PC-9 (cell line): ENCODE data around the gene ABCG5. TPM values are rescaled to one million over a fixed set of nuclear protein-coding genes. Genes with fewer than 3 reads are reported as not detected.

Experiments used
- BruUV-seq: library from RNA; stranded (reverse); fragments of 400-500 nt; replicated peaks from 2 replicates; lab custom pipeline; 2021; lab: Mats Ljungman, UMichigan
- CTCF ChIA-PET: fragments of 300-600 bp; sonication (Branson Sonifier 250); formaldehyde crosslinking; loops from one replicate; lab custom pipeline; 2022; ENCODE audit warnings: antibody characterized with exemption; lab: Charles Lee
- POLR2A ChIA-PET: fragments of 300-600 bp; sonication (Branson Sonifier 250); formaldehyde crosslinking; loops from one replicate; lab custom pipeline; 2022; ENCODE audit warnings: antibody characterized with exemption; ENCODE audit not compliant: unreplicated experiment; lab: Charles Lee
- DNase-seq, 2 experiments: peaks; one replicate each; pipeline versions ENCODE4 v3.0.0 to v3.0.0-alpha.2; 2015 to 2022; ENCODE audit warnings: mixed read lengths in 1 of 2
- H2AFZ ChIP-seq: fragments of 200-600 bp; sonication (generic); 2 replicates; pipeline ENCODE4 v1.8.1; 2017; ENCODE audit warnings: antibody characterized with exemption
- H3F3A ChIP-seq: fragments of 200-600 bp; sonication (generic); 2 replicates; pipeline ENCODE4 v1.8.1; 2017; ENCODE audit warnings: antibody characterized with exemption, mild to moderate bottlenecking, low read depth; ENCODE audit not compliant: insufficient read depth
- H3K27ac ChIP-seq: fragments of 200-600 bp; sonication (generic); 2 replicates; pipeline ENCODE4 v1.6.1; 2016; ENCODE audit warnings: mixed run types
- H3K27me3 ChIP-seq: fragments of 200-600 bp; sonication (generic); 2 replicates; pipeline ENCODE4 v1.6.1; 2016; ENCODE audit warnings: low read depth, mixed run types; ENCODE audit not compliant: insufficient read depth
- H3K36me3 ChIP-seq: fragments of 200-600 bp; sonication (generic); 2 replicates; pipeline ENCODE4 v1.6.1; 2016; ENCODE audit warnings: low read depth, mixed run types
- H3K4me1 ChIP-seq: fragments of 200-600 bp; sonication (generic); replicated peaks from 2 replicates; pipeline ENCODE4 v1.6.1; 2016; ENCODE audit warnings: mixed run types; ENCODE audit not compliant: insufficient read depth
- H3K4me2 ChIP-seq: fragments of 200-600 bp; sonication (generic); 2 replicates; pipeline ENCODE4 v1.6.1; 2017; ENCODE audit warnings: mixed run types
- H3K4me3 ChIP-seq: fragments of 200-600 bp; sonication (generic); 2 replicates; pipeline ENCODE4 v1.6.1; 2016; ENCODE audit warnings: mixed run types
- H3K79me2 ChIP-seq: fragments of 200-600 bp; sonication (generic); 2 replicates; pipeline ENCODE4 v1.6.1; 2017; ENCODE audit warnings: low read depth, mixed run types
- H3K9me2 ChIP-seq: fragments of 200-600 bp; sonication (generic); 2 replicates; pipeline ENCODE4 v1.8.1; 2017; ENCODE audit warnings: mild to moderate bottlenecking; ENCODE audit not compliant: insufficient read depth
- H3K9me3 ChIP-seq: fragments of 200-600 bp; sonication (generic); 2 replicates; pipeline ENCODE4 v1.8.1; 2016; ENCODE audit warnings: low read depth; ENCODE audit not compliant: insufficient read depth
- H4K20me1 ChIP-seq: fragments of 200-600 bp; sonication (generic); 2 replicates; pipeline ENCODE4 v1.8.1; 2017; ENCODE audit not compliant: insufficient read depth
- CTCF ChIP-seq: fragments of 200-600 bp; sonication (generic); conservative IDR thresholded peaks from 2 replicates; pipeline ENCODE4 v1.6.1; 2017; ENCODE audit warnings: mixed run types, antibody characterized with exemption, mild to moderate bottlenecking, moderate library complexity
- EZH2 ChIP-seq: fragments of 200-600 bp; sonication (generic); IDR thresholded peaks from 2 replicates; pipeline ENCODE4 v1.8.0; 2017; ENCODE audit warnings: antibody characterized with exemption, low read depth
- intact Hi-C: fragments of 100-400 bp; cut with micrococcal nuclease; formaldehyde crosslinking; loops from one replicate; pipeline ENCODE4 v1.10.0; 2022; ENCODE audit not compliant: unreplicated experiment
- total RNA-seq: library from RNA; stranded (reverse); gene quantifications from 2 replicates; pipeline ENCODE4 v1.2.3, GENCODE V29; 2021

Gene ABCG5
- total RNA-seq, 1 experiment from 2014 or later: not detected

- intact Hi-C loops: loop anchor here (5.0 to 10.0 kb wide), 3 partner anchors 212 to 1080 kb away; no protein-coding TSS in a partner anchor
- Histone ChIP-seq H3K27me3 (peaks cover 71% of the 10 kb centered on the region), H2AFZ (no peak overlapping the region), H3K27ac (no peak overlapping the region), H3K79me2 (no peaks in the 10 kb centered on the region), H3K36me3 (no peaks in the 10 kb centered on the region), H3K4me3 (no peak overlapping the region), H3K9me3 (no peaks in the 10 kb centered on the region), H4K20me1 (no peaks in the 10 kb centered on the region), H3K4me1 (no peaks in the 10 kb centered on the region), H3F3A (no peaks in the 10 kb centered on the region), H3K9me2 (no peaks in the 10 kb centered on the region), H3K4me2 (no peak overlapping the region)
- ChIA-PET CTCF (no interaction called here), POLR2A (no interaction called here)
- no TSS peak for BruUV-seq
- TF ChIP-seq CTCF: no peak
- TF ChIP-seq EZH2: no peak
- no peak for DNase-seq
Measured at GRCh38 chr2:43874776-43875451, 36.3 kb upstream of the ABCG5 start.

GRCh38 chr2:43872151-43872550 lies 33.5 kb upstream of the ABCG5 start:
- Histone ChIP-seq H3K4me1 (no peaks in the 10 kb centered on the region), H3K9me2 (no peaks in the 10 kb centered on the region), H4K20me1 (no peaks in the 10 kb centered on the region), H3K4me2 (no peak overlapping the region), H3F3A (no peaks in the 10 kb centered on the region), H3K79me2 (no peaks in the 10 kb centered on the region), H3K27ac (no peak overlapping the region), H3K4me3 (no peak overlapping the region), H3K36me3 (no peaks in the 10 kb centered on the region), H3K27me3 (peaks cover 96% of the 10 kb centered on the region), H2AFZ (no peak overlapping the region), H3K9me3 (no peaks in the 10 kb centered on the region)
- no peak for DNase-seq
- CTCF ChIA-PET: no interaction called here
- POLR2A ChIA-PET: interaction anchor here (0.6 kb wide), 1 partner anchor 35 kb away, joined by 4 read pairs; no protein-coding TSS in a partner anchor
- TF ChIP-seq EZH2: no peak
- TF ChIP-seq CTCF: no peak
- BruUV-seq: no TSS peak
- intact Hi-C loops: loop anchor here (10.0 kb wide), 1 partner anchor 1083 kb away; no protein-coding TSS in a partner anchor

- H3K27me3 ChIP-seq: peaks cover 91% of the 10 kb centered on the region
- CTCF ChIA-PET: no interaction called here
- H3K27ac ChIP-seq: no peak overlapping the region
- no peaks in the 10 kb centered on the region for H3K79me2 ChIP-seq
- H3F3A ChIP-seq: no peaks in the 10 kb centered on the region
- no peaks in the 10 kb centered on the region for H3K4me1 ChIP-seq
- BruUV-seq: no TSS peak
- no peaks in the 10 kb centered on the region for H3K9me3 ChIP-seq
- no peak overlapping the region for H2AFZ ChIP-seq
- H3K4me3 ChIP-seq: no peak overlapping the region
- DNase-seq: no peak
- intact Hi-C loops: no loop called here
- POLR2A ChIA-PET: no interaction called here
- H4K20me1 ChIP-seq: no peaks in the 10 kb centered on the region
- H3K36me3 ChIP-seq: no peaks in the 10 kb centered on the region
- TF ChIP-seq CTCF (no peak), EZH2 (no peak)
- no peaks in the 10 kb centered on the region for H3K9me2 ChIP-seq
- no peak overlapping the region for H3K4me2 ChIP-seq
Measured at GRCh38 chr2:43855292-43855691, 16.7 kb upstream of the ABCG5 start.
